Measurements from ENCODE around the gene TFCP2L1.

GRCh38 chr2:121273116-121273515, 11.9 kb downstream of the TFCP2L1 start:
- TF ChIP-seq, protein P1, sequence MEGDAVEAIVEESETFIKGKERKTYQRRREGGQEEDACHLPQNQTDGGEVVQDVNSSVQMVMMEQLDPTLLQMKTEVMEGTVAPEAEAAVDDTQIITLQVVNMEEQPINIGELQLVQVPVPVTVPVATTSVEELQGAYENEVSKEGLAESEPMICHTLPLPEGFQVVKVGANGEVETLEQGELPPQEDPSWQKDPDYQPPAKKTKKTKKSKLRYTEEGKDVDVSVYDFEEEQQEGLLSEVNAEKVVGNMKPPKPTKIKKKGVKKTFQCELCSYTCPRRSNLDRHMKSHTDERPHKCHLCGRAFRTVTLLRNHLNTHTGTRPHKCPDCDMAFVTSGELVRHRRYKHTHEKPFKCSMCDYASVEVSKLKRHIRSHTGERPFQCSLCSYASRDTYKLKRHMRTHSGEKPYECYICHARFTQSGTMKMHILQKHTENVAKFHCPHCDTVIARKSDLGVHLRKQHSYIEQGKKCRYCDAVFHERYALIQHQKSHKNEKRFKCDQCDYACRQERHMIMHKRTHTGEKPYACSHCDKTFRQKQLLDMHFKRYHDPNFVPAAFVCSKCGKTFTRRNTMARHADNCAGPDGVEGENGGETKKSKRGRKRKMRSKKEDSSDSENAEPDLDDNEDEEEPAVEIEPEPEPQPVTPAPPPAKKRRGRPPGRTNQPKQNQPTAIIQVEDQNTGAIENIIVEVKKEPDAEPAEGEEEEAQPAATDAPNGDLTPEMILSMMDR (conservative IDR thresholded peaks at IDR 0.05; ENCODE audit: low read depth, low read length), result no peak
- TF ChIP-seq SMC3 (IDR thresholded peaks at IDR 0.05; ENCODE audit: low read depth, low read length), result no peak
- no peak for TF ChIP-seq POLR2A (IDR thresholded peaks at IDR 0.05; ENCODE audit: low read depth, low read length)
- no peak for TF ChIP-seq USF2 (IDR thresholded peaks at IDR 0.05; ENCODE audit: low read depth, low read length)
- TF ChIP-seq MAZ (IDR thresholded peaks at IDR 0.05; ENCODE audit: borderline replicate concordance, low read depth, low read length), result no peak
- TF ChIP-seq RFX5 (IDR thresholded peaks at IDR 0.05; ENCODE audit: low read depth, low read length), result no peak
- TF ChIP-seq NFE2L2 (IDR thresholded peaks at IDR 0.05; ENCODE audit: low read depth, low read length), result no peak
- TF ChIP-seq CEBPB (IDR thresholded peaks at IDR 0.05; ENCODE audit: low read depth, low read length), result no peak
- no peak for TF ChIP-seq MAFK (IDR thresholded peaks at IDR 0.05; ENCODE audit: low read depth, low read length)
- TF ChIP-seq MXI1 (IDR thresholded peaks at IDR 0.05; ENCODE audit: borderline replicate concordance, low read depth, low read length), result no peak
